HG03196 (cell line): ENCODE measurements around the gene TEX54.
"Not testable (repeated sequence)": the region's sequence is repeated elsewhere in the genome, so short reads cannot be mapped to it uniquely, and the experiment has no call there.

Source experiments
- ATAC-seq: cut with Tn5 transposase; IDR thresholded peaks from one replicate; pipeline ENCODE4 v1.9.1; 2021; ENCODE audit not compliant: unreplicated experiment

TEX54 gene

GRCh38 chr11:62832336-62833234 is at the start of gene TEX54:
TEX54 (minus strand) TSS chr11:62832841.
- ATAC-seq = no peak

GRCh38 chr11:62882431-62882749 is 49.7 kb upstream of the TEX54 start:
- no peak for ATAC-seq

GRCh38 chr11:62881579-62882430 is 49.2 kb upstream of the TEX54 start:
- peak; percentile 49 for ATAC-seq

- ATAC-seq = peak; percentile 72
Observed at GRCh38 chr11:62880803-62881578, 48.4 kb upstream of the TEX54 start, which contains the start of gene SLC3A2. SLC3A2 (plus strand) TSS chr11:62880896; CDS start chr11:62881024, 128 bp downstream.

- peak; percentile 13 for ATAC-seq
Observed at GRCh38 chr11:62880231-62880802, 47.7 kb upstream of the TEX54 start.

GRCh38 chr11:62879235-62879978 is 46.8 kb upstream of the TEX54 start:
- ATAC-seq = no peak

GRCh38 chr11:62876712-62877111 is 44.1 kb upstream of the TEX54 start:
- no peak for ATAC-seq

- ATAC-seq = no peak
Observed at GRCh38 chr11:62875698-62876478, 43.2 kb upstream of the TEX54 start.

GRCh38 chr11:62874851-62875250 is 42.2 kb upstream of the TEX54 start:
- no peak for ATAC-seq

GRCh38 chr11:62865635-62866034 is 33.0 kb upstream of the TEX54 start:
- no peak for ATAC-seq

GRCh38 chr11:62863687-62864335 is 31.2 kb upstream of the TEX54 start:
- no peak for ATAC-seq

- not testable (repeated sequence) for ATAC-seq
Observed at GRCh38 chr11:62861564-62862192, 29.0 kb upstream of the TEX54 start.

- ATAC-seq = no peak
Observed at GRCh38 chr11:62860835-62861563, 28.4 kb upstream of the TEX54 start.

GRCh38 chr11:62859281-62859703 is 26.7 kb upstream of the TEX54 start:
- ATAC-seq = not testable (repeated sequence)

GRCh38 chr11:62858201-62858600 is 25.6 kb upstream of the TEX54 start:
- no peak for ATAC-seq

- ATAC-seq = no peak
Observed at GRCh38 chr11:62857541-62857982, 24.9 kb upstream of the TEX54 start.

GRCh38 chr11:62856333-62856895 is 23.8 kb upstream of the TEX54 start:
- ATAC-seq = peak; percentile 6
